Endometrium (tissue), 2 donors: ENCODE results near the gene DHDH.
A peak's percentile ranks its signal among the peaks of the same experiment; 100 is the strongest.

Experiments
- FAIRE-seq: peaks from 2 replicates; lab custom pipeline; 2012; peaks lifted over from hg19 to GRCh38; lab: Jason Lieb, UNC
- donor health status: control.
- donor health status: control.

Gene DHDH

DNA sequence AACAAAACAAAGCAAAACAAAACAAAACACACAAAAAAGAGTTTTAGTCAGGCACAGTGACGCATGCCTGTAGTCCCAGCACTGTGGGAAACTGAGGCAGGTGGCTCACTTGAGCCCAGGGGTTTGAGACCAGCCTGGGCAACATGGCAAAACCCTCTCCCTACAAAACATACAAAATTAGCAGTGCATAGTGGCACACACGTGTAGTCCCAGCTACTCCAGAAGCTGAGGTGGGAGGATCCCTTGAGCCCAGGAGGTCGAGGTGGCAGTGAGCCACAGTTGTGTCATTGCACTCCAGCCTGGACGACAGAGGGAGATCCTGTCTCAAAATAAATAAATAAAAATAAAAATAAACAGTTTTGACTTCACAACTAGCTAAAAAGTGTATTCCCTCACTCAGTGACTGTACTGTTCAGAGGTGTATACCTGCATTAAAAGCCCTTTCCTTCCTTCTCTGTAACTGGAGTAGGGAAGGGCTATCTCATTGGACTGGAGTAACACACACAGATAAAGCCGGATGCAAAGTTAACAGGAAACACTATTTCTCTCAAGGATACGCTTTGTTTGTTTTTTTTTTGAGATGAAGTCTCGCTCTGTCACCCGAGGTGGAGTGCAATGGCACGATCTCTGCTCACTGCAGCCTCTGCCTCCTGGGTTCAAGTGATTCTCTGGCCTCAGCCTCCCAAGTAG, 17.5 kb downstream of the DHDH start:
- no peak for FAIRE-seq

DNA sequence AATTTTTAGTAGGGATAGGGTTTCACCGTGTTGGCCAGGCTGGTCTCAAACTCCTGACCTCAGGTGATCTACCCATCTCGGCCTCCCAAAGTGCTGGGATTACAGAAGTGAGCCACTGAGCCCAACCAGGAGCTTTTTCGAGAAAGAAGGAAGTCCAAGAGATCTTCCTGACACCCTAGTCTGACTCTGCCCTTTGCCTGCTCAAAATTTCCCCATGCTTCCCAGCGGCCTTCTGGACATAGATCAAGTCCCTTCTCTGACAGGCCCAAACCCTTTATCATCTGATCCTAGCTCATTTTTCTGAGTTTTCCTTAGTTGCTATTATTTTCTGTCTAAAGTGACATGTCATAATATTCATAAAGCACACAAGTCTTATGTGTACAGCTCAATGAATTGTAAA, 19.6 kb downstream of the DHDH start:
- FAIRE-seq, result no peak

DNA sequence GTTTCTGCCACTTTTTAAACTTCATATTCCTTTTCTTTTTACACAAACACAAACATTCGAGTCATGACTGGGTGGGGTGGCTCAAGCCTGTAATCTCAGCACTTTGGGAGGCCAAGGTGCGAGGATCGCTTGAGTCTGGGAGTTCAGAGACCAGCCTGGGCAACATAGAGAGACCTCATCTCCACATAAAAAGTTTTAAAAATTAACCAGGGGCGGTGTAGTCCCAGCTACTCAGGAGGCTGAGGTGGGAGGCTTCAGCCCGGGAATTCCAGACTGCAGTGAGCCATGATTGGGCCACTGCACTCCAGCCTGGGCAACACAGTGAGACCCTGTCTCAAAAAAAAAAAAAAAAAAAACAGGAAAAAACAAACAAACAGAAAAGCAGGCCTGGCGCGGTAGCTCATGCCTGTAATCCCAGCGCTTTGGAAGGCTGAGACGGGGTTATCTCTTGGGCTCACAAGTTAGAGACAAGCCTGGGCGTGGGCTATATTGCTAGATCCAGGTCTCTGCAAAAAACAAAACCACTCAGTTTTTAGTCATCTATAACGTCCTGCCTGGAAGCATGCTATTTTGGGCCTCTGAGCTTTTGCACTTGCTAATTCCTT, 20.6 kb downstream of the DHDH start:
- FAIRE-seq, result no peak

DNA sequence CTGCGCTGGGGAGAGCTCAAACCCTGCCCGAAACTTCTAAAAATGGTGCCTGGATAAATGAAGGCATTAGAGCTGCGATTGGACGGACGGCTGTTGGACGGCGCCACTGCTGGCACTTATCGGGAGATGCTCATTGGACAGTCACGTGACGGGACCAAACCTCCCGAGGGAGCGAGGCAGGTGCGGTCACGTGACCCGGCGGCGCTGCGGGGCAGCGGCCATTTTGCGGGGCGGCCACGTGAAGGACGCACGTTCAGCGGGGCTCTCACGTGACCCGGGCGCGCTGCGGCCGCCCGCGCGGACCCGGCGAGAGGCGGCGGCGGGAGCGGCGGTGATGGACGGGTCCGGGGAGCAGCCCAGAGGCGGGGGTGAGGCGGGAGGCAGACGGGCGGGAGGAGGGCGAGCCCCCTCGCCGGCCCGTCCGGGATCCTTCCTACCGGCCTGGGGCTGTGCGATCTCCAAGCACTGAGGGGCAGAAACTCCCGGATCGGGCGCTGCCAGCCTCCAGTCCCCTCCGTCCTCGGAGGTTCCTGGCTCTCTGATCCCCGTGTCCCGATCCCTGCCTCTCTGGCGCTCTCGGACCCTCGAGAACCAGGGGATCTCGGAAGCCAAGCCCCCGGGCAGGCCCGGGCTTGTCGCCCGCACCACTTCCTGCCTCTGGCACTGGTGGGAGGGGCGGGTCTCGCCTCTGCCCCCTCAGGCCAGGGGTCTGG, 21.3 kb downstream of the DHDH start, which contains the start of gene BAX:
BAX (plus strand) TSS at position 281 of the 713 bp plus-strand sequence; CDS start at position 335, 54 bp downstream.
- FAIRE-seq, result no peak

DNA sequence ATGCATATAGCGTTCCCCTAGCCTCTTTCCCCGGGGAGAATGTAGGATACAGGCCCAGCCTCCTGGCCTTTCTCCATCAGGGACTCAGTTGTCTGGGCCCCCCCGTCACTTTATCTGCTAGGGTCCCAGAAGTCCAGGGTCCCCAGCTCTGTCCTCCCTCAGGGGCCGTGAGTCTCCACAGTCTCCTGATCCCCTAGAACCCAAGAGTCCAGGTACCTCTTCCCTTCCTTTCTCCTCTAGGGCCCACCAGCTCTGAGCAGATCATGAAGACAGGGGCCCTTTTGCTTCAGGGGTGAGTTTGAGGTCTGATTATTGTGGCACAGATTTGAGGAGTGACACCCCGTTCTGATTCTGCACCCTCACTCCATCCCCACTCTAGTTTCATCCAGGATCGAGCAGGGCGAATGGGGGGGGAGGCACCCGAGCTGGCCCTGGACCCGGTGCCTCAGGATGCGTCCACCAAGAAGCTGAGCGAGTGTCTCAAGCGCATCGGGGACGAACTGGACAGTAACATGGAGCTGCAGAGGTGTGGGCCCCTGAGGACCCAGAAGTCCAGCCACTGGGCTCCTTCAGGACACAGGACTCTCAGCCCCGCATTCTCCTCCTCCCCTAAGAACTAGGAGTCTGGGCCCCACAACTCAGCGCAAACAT, 21.9 kb downstream of the DHDH start:
- FAIRE-seq, result no peak

DNA sequence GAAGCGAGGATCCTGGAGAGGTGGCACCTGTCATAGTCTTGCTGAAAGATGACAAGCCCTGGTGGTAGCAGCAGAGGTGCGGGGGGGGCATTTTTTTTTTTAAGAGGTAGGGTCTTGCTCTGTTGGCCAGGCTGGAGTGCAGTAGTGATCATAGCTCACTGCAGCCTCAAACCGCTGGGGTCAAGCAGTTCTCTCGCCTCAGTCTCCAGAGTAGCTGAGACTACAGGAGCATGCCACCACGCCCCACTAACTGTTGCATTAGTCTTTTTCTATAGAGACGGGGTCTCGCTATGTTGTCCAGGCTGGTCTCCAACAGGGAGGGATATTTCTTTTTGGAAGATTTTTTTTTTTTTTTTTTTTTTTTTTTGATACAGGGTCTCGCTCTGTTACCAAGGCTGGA, 24.5 kb downstream of the DHDH start:
- no peak for FAIRE-seq

DNA sequence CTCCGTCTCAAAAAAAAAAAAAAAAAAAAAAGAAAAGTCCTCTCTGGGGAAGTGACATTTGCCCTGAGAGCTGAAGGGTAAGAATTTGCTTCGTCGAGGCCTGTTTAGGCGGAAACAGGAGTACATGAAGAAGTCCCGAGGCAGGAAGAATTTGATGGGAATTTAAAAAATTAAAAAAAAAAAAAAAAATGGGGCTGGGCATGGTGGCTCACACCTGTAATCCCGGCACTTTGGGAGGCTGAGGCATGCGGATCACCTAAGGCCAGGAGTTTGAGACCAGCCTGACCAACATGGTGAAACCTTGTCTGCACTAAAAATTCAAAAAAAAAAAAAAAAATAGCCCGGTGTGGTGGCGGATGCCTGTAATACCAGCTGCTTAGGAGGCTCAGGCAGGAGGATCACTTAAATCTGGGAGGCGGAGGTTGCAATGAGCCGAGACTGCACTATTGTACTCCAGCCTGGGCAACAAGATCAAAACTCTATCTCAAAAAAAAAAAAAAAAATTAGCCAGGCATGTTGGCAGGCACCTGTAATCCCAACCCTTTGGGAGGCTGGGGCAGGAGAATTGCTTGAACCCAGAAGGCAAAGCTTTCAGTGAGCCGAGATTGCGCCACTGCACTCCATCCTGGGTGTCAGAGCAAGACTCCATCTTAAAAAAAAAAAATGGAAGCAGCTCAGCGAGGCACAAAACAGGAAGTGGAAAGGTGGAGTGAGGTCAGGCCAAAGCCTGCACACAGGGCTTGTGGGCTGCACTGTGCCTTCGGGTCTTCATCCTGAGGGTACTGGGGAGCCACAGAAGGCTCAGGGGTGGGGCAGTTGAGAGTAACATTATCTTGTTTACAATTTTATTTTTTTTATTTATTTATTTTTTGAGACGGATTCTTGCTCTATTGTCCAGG, 26.1 kb downstream of the DHDH start:
- no peak for FAIRE-seq

DNA sequence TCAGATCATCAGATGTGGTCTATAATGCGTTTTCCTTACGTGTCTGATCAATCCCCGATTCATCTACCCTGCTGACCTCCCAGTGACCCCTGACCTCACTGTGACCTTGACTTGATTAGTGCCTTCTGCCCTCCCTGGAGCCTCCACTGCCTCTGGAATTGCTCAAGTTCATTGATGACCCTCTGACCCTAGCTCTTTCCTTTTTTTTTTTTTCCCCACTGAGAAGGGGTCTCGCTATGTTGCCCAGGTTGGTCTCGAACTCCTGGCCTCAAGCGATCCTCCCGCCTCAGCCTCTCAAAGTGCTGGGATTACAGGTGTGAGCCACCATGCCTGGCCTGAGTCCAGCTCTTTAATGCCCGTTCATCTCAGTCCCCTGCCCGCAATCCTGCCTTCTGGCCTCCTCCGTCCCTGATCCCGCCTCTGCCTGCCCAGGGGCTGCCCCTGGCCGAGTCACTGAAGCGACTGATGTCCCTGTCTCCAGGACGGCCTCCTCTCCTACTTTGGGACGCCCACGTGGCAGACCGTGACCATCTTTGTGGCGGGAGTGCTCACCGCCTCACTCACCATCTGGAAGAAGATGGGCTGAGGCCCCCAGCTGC, 27.7 kb downstream of the DHDH start:
- no peak for FAIRE-seq

DNA sequence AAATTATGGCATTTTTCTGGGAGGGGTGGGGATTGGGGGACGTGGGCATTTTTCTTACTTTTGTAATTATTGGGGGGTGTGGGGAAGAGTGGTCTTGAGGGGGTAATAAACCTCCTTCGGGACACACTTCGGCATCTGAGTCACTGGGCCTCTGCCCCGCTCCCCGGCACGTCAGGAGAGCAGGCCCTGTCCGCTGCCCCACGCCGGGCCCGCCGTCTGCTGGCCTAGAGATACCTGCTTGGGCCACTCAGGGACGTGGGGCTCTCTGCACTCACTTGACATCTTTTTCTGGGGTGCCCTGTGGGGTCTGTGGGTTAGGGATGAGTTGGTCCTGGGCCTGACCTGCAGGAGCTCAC, 28.2 kb downstream of the DHDH start:
- FAIRE-seq, result no peak

DNA sequence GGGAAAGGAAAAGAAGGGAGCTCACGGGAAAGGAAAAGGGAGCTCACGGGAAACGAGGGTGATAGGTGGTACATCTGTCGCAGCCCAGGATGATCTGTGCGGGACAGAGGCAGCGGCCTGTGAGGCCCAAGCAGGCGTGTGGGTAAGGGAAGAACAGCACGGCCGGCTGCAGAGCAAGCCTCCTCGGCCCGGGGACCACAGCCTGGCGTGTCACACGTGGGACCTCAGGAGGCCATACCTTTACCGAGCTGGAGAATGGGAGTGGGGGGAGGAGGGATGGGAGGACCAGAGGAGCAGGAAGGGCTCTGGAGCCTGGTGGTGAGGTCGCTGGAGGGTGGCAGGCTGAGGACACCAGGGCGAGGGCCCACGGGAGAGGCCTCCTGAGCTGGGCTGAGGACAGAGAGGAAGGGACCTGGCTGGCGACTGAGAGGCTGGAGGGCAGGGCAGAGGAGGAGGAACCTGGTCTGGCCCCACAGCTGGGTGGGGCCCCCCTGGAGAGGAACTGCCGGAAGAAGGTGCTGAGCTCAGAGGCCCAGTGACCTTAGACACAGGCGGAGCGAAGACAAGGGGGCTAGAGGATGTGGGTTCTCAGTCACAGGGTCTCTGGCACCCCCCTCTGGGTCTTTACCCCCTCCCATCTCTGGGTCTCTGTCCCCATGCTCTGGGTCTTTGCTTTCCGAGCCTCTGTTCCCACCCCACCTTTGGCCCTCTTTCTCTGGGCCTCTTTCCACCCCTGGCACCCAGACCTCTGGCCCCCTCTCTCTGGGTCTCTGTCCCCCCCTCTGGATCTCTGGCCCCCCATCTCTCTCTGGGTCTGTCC, 28.7 kb downstream of the DHDH start:
- no peak for FAIRE-seq

DNA sequence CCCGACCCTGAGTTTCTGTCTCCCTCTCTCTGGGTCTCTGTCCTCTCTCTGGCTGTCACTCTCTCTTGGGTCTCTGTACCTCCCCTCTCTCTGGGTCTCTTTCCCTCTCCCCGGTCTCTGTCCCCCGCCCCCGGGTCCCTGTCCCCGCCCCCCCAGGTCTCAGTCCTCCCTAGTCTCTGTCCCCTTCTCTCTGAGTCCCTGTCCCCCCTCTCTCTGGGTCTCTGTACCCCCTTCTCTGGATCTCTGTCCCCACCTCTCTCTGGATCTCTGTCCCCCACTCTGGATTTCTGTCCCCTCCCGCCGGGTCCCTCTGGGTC, 29.3 kb downstream of the DHDH start:
- no peak for FAIRE-seq

DNA sequence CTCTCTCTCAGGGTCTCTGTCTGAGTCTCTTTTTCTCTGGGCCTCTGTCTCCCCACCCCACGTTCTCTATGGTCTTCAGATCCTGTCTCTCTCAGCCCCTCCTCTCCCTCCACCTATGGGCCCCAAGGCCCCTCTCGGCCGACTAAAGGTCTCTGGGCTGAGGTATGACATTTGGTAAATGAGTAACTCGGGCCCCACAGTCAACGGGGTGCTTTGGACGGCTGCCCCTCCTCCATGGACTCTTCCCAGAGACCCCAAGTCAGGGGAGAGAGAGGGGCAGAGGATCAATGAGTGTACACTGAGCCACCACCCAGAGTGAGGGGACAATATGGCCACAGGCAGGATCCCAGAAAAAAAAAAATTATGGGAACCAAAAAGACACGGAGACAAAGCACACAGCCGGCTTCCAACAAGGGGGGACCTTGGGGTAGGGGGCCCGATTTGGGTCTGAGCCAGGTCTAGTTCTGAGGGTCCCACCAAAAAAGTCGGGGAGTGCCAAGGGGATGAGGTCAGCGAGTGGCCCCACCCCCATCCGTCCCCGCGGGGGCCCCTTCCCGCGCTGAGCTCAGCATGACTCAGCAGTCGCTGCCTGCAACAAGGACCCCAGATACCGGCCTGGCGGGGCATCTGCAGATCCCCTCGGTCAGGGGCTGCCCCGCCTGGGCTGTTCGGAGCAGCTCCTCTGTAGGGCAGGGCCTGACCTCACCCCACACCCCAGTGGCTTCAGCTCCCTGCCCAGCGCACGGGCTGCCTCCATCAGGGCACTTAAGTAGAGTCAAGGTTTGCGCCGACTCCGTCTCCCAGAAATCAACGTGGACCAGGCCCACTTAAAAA, 30.1 kb downstream of the DHDH start:
- no peak for FAIRE-seq

DNA sequence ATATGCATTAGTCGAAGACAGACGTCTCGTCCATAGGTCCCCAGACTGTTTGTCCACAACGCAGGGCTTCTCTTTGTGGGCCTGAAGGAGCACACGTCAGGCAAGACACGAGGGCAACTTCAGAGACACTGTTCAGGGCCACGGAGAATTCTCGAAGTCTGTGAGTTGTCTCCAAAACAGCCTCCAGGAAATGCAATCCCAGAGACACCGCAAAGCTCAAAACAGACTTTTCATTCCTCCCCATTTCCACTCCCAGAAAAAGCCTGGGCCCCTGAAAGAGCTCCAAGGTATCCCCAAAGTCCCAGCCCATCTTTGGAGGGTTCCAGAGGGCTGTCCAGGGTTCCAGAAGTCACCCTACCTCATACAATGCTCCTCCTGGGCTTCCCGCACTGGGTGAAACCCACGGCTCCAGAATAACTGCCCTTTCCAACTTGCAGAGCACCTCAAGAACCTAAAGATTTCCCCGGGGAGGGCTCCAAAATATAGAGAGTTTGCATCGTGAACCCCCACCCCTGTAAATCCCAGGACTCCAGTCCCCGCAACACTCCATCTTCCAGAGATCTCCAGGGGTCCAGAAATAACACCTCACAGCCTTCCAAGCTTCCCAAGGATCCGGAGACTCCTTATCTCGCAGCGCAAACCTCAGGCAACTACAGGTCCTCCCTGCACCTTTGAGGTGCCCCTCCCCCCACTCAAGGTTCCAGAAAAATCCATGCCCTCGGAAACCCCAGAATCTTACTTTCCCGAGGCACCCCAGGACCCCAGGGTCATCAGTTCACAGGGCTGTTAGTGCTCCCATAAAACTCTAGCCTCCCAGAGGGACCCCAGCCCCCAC, 30.9 kb downstream of the DHDH start:
- no peak for FAIRE-seq

DNA sequence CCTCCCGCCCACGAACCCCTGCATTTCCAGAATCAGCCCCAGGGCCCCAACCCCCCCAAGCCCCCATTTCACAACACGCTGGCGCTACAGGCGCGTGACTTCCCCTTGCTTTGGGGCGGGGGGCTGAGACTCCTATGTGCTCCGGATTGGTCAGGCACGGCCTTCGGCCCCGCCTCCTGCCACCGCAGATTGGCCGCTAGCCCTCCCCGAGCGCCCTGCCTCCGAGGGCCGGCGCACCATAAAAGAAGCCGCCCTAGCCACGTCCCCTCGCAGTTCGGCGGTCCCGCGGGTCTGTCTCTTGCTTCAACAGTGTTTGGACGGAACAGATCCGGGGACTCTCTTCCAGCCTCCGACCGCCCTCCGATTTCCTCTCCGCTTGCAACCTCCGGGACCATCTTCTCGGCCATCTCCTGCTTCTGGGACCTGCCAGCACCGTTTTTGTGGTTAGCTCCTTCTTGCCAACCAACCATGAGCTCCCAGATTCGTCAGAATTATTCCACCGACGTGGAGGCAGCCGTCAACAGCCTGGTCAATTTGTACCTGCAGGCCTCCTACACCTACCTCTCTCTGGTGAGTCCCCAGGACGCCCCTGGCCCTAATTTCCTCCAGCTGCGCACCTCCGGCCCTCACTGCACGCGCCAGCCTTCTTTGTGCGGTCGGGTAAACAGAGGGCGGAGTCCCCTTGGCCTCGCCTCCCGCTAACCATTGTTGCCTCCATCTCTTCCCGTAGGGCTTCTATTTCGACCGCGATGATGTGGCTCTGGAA, 31.7 kb downstream of the DHDH start, which contains the start of gene FTL:
FTL (plus strand) TSS at position 270 of the 766 bp plus-strand sequence; CDS start at position 469, 199 bp downstream.
- peak; percentile 61 for FAIRE-seq

DNA sequence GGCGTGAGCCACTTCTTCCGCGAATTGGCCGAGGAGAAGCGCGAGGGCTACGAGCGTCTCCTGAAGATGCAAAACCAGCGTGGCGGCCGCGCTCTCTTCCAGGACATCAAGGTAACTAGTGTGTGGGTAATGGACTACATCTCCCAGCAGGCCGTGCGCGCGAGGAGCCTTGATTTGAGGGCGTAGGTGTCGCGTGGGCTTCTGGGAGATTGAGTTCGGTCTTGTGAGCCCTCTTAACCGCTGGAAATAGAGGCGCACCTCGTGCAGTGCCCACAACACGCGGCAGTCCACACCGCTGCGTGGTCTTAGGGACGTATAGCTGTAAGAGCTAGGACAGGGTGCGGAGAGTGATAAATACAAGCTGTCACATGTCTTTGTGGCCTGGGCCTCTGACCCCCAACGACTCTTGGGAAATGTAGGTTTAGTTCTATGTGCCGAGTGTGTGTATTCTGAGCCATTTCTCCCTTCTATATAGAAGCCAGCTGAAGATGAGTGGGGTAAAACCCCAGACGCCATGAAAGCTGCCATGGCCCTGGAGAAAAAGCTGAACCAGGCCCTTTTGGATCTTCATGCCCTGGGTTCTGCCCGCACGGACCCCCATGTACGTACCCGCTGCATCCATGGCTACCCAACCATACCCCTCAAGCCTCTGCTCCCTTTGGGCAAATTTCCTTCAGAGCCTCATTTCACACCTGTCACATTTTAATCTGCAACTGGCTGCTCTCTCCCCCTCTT, 32.5 kb downstream of the DHDH start:
- FAIRE-seq, result no peak

DNA sequence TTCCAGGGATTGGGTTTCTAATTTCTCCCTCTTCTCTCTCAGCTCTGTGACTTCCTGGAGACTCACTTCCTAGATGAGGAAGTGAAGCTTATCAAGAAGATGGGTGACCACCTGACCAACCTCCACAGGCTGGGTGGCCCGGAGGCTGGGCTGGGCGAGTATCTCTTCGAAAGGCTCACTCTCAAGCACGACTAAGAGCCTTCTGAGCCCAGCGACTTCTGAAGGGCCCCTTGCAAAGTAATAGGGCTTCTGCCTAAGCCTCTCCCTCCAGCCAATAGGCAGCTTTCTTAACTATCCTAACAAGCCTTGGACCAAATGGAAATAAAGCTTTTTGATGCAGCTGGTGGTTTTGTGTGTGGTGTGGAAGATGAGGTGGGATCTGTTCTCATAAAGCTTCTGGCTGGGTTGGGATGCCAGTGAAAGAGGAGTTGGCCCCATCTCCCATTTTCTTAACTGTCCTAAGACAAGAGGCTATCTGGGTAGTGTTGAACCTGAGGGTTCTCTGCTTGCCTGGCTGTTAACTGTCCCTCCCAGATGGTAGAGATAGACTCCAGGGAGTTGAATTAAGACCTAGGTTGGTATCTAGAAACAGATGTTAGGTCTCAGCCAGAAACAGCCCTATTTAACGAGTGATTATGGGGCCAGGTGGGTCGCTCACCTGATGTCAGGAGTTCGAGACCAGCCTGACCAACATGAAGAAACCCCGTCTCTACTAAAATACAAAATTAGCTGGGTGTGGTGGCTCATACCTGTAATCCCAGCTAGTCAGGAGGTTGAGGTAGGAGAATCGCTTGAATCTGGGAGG, 33.2 kb downstream of the DHDH start:
- FAIRE-seq, result no peak
